Measurements from ENCODE around the gene MRPL37. TPM values are rescaled to one million over a fixed set of nuclear protein-coding genes. Genes with fewer than 3 reads are reported as not detected.

The MRPL37 gene
- total RNA-seq, 1 donor from 2014 or later = 60.4 TPM

GRCh38 chr1:54240741-54241335, 40.9 kb downstream of the MRPL37 start:
- Histone ChIP-seq H3K4me1 (peaks cover 1% of the 10 kb centered on the region), H3K9ac (no peak overlapping the region), H4K20me1 (ENCODE audit: low read depth) (peaks cover 18% of the 10 kb centered on the region), H3K27ac (no peak overlapping the region), H3K36me3 (no peaks in the 10 kb centered on the region), H3K9me3 (ENCODE audit: low read depth) (no peaks in the 10 kb centered on the region), H3K4me3 (no peak overlapping the region), H3K4me2 (no peak overlapping the region), H3F3A (ENCODE audit: low read depth) (peaks cover 1% of the 10 kb centered on the region), H3K79me2 (ENCODE audit: low read depth) (no peaks in the 10 kb centered on the region), H2AFZ (replicated peaks) (no peak overlapping the region), H3K27me3 (no peaks in the 10 kb centered on the region)
- Mint-ChIP-seq H3K36me3 (peaks cover 39% of the 10 kb centered on the region), H3K9me3 (no peaks in the 10 kb centered on the region), H3K27ac (no peak overlapping the region), H3K4me3 (no peak overlapping the region), H3K27me3 (ENCODE audit: insufficient read depth, low read depth) (peaks cover 4% of the 10 kb centered on the region), H3K4me1 (peaks cover 3% of the 10 kb centered on the region)
- TF ChIP-seq EZH2 (IDR thresholded peaks at IDR 0.05) (no peak), EZH2phosphoT487 (IDR thresholded peaks at IDR 0.05) (no peak)
- TF ChIP-seq, protein P1, sequence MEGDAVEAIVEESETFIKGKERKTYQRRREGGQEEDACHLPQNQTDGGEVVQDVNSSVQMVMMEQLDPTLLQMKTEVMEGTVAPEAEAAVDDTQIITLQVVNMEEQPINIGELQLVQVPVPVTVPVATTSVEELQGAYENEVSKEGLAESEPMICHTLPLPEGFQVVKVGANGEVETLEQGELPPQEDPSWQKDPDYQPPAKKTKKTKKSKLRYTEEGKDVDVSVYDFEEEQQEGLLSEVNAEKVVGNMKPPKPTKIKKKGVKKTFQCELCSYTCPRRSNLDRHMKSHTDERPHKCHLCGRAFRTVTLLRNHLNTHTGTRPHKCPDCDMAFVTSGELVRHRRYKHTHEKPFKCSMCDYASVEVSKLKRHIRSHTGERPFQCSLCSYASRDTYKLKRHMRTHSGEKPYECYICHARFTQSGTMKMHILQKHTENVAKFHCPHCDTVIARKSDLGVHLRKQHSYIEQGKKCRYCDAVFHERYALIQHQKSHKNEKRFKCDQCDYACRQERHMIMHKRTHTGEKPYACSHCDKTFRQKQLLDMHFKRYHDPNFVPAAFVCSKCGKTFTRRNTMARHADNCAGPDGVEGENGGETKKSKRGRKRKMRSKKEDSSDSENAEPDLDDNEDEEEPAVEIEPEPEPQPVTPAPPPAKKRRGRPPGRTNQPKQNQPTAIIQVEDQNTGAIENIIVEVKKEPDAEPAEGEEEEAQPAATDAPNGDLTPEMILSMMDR (IDR thresholded peaks at IDR 0.05) = no peak
- no peak for DNase-seq (ENCODE audit: low spot score)

- H3K36me3 ChIP-seq = no peaks in the 10 kb centered on the region
- no peak overlapping the region for H3K4me3 Mint-ChIP-seq
- H3K9me3 Mint-ChIP-seq = no peaks in the 10 kb centered on the region
Measured at GRCh38 chr1:54241364-54241763, 41.4 kb downstream of the MRPL37 start.

DNA sequence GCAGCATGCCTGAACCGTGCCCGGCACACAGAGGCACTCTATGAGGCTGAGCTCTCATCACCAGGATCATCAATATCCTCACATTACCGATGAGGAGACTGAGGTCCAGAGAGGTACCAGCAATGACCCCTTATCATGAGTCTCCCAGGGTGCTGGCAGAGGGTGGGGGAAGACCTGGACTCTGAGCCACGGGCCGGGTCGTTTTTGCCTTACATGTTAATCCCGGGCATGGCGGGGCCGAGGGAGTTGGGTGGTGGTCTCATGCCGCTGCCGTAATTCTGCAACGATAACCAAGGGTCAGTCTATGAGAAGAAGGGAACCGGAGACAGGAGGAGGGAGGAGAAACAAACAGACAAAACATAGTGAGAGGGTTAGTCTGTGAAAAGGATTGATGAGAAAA, 43.1 kb downstream of the MRPL37 start:
- no peak overlapping the region for H3K9ac ChIP-seq
- Mint-ChIP-seq H3K4me3 (no peak overlapping the region), H3K27me3 (ENCODE audit: insufficient read depth, low read depth) (peaks cover 4% of the 10 kb centered on the region), H3K27ac (peak overlapping the region; percentile 85), H3K9me3 (no peaks in the 10 kb centered on the region), H3K4me1 (peaks cover 11% of the 10 kb centered on the region), H3K36me3 (peaks cover 28% of the 10 kb centered on the region)
- no peak overlapping the region for H3K27ac ChIP-seq
- H3K4me2 ChIP-seq = no peak overlapping the region
- no peak overlapping the region for H3K4me3 ChIP-seq
- no peaks in the 10 kb centered on the region for H3K27me3 ChIP-seq
- peaks cover 13% of the 10 kb centered on the region for H3K4me1 ChIP-seq
- H3F3A ChIP-seq (ENCODE audit: low read depth) = peaks cover 11% of the 10 kb centered on the region
- DNase-seq (ENCODE audit: low spot score) = no peak
- no peak overlapping the region for H2AFZ ChIP-seq (replicated peaks)
- peaks cover 39% of the 10 kb centered on the region for H4K20me1 ChIP-seq (ENCODE audit: low read depth)
- H3K9me3 ChIP-seq (ENCODE audit: low read depth) = no peaks in the 10 kb centered on the region
- no peak for TF ChIP-seq EZH2 (IDR thresholded peaks at IDR 0.05)
- TF ChIP-seq, protein P1 (IDR thresholded peaks at IDR 0.05) = no peak
- TF ChIP-seq EZH2phosphoT487 (IDR thresholded peaks at IDR 0.05) = no peak
- H3K79me2 ChIP-seq (ENCODE audit: low read depth) = no peaks in the 10 kb centered on the region
- no peaks in the 10 kb centered on the region for H3K36me3 ChIP-seq

More at GRCh38 chr1:54241364-54241763, 41.4 kb downstream of the MRPL37 start:
- H4K20me1 ChIP-seq (ENCODE audit: low read depth) = peaks cover 23% of the 10 kb centered on the region
- H3K79me2 ChIP-seq (ENCODE audit: low read depth) = no peaks in the 10 kb centered on the region
- H3F3A ChIP-seq (ENCODE audit: low read depth) = peaks cover 6% of the 10 kb centered on the region
- no peak overlapping the region for H3K27ac ChIP-seq
- no peak overlapping the region for H3K27ac Mint-ChIP-seq
- H3K4me3 ChIP-seq = no peak overlapping the region
- TF ChIP-seq, protein P1 (IDR thresholded peaks at IDR 0.05) = no peak
- H3K36me3 Mint-ChIP-seq = peaks cover 38% of the 10 kb centered on the region
- H3K4me1 Mint-ChIP-seq = peaks cover 8% of the 10 kb centered on the region
- H3K9ac ChIP-seq = no peak overlapping the region
- peaks cover 4% of the 10 kb centered on the region for H3K27me3 Mint-ChIP-seq (ENCODE audit: insufficient read depth, low read depth)
- no peak for DNase-seq (ENCODE audit: low spot score)
- H3K27me3 ChIP-seq = no peaks in the 10 kb centered on the region
- H3K4me2 ChIP-seq = no peak overlapping the region
- peaks cover 6% of the 10 kb centered on the region for H3K4me1 ChIP-seq
- no peak overlapping the region for H2AFZ ChIP-seq (replicated peaks)
- no peaks in the 10 kb centered on the region for H3K9me3 ChIP-seq (ENCODE audit: low read depth)

All from neural progenitor cell (in vitro differentiated cells).